Lower leg skin (tissue), 3 donors: ENCODE results near the gene KIAA1671.

Experiments used
- CTCF ChIP-seq, 3 donors: fragments of 450-650 bp; IDR thresholded peaks; one replicate each; pipeline ENCODE4 v1.5.1; 2016; ENCODE audit warnings: antibody characterized with exemption in 3 of 3, mild to moderate bottlenecking in 3 of 3, moderate library complexity in 2 of 3
- POLR2A ChIP-seq, 2 donors: fragments of 450-650 bp; IDR thresholded peaks; one replicate each; pipeline ENCODE4 v1.6.1; 2016 to 2017; ENCODE audit warnings: antibody characterized with exemption in 2 of 2, mild to moderate bottlenecking in 1 of 2, moderate library complexity in 1 of 2

GRCh38 chr22:24926428-24926725 lies 26.1 kb upstream of the KIAA1671 start:
- TF ChIP-seq CTCF (IDR thresholded peaks at IDR 0.05), result no peak
- no peak for TF ChIP-seq POLR2A (IDR thresholded peaks at IDR 0.05)
